Measurements from ENCODE around the gene CTAGE4. TPM values are rescaled to one million over a fixed set of nuclear protein-coding genes. Genes with fewer than 3 reads are reported as not detected.
"Not testable (repeated sequence)": the region's sequence is repeated elsewhere in the genome, so short reads cannot be mapped to it uniquely, and the experiment has no call there.

Gene CTAGE4
- total and polyA plus RNA-seq, 9 of the 15 experiments (the other 6 are each of a cell fraction or from before 2014, with no cell fraction given) = 0.04 to 0.17 (median 0.07) TPM; not detected in 5

DNA sequence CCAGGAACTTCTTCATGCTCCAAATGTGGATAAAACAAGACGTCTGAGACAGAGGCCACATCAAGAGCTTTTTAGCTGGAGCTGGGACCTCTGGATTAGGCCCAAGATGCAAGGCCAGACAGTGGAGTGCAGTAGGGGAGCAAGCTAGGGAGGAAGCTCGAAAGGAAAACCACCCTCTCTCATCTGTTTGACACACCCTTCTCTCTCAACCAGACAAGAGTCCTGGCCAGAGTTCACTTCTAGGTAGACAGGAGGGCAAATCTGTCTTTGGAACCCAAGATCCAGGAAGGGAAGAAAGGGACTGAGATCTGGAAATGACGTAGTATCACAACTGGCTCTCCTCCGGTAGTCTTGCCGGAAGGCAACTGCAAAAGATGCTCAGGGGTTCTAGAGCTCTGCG lies 11.2 kb downstream of the CTAGE4 start:
- H3K27ac ChIP-seq (ENCODE audit: extremely low read depth, low read depth, low read length); DNase-seq (ENCODE audit: extremely low read depth in 1 of 4, low spot score in 3 of 4); intact Hi-C loops (cut with micrococcal nuclease); in situ Hi-C loops (cut with MboI); H4K20me1 ChIP-seq (replicated peaks; ENCODE audit: control insufficient read depth, insufficient read depth, low read length); H3K36me3 ChIP-seq (ENCODE audit: control insufficient read depth, insufficient read depth, low read length); H3K4me3 ChIP-seq; H3K9me3 ChIP-seq (replicated peaks; ENCODE audit: control insufficient read depth, insufficient read depth, low read depth, low read length); POLR2A ChIA-PET; H3K4me1 ChIP-seq (replicated peaks in 1 of 2; ENCODE audit: control insufficient read depth in 2 of 2, insufficient read depth in 2 of 2, low read length in 2 of 2); H3K4me2 ChIP-seq (ENCODE audit: insufficient read depth, low read length); FAIRE-seq; H3K27me3 ChIP-seq (ENCODE audit: control insufficient read depth in 2 of 2, insufficient read depth in 2 of 2, low read length in 2 of 2); CTCF ChIA-PET (ENCODE audit: low intra/inter-chr PET ratio); BruUV-seq (replicated peaks); H2AFZ ChIP-seq (ENCODE audit: low read depth, low read length); H3K9ac ChIP-seq (ENCODE audit: insufficient read depth in 1 of 2, low read depth in 2 of 2, low read length in 2 of 2); ATAC-seq; H3K9me1 ChIP-seq (ENCODE audit: control insufficient read depth, insufficient read depth, low read length); H3K79me2 ChIP-seq (ENCODE audit: control insufficient read depth, insufficient read depth, low read length): not testable (repeated sequence)
- no CpG with 5 or more reads among the region's 6 CpGs for WGBS (ENCODE audit: insufficient coverage, low coverage, missing lambda C conversion rate)

DNA sequence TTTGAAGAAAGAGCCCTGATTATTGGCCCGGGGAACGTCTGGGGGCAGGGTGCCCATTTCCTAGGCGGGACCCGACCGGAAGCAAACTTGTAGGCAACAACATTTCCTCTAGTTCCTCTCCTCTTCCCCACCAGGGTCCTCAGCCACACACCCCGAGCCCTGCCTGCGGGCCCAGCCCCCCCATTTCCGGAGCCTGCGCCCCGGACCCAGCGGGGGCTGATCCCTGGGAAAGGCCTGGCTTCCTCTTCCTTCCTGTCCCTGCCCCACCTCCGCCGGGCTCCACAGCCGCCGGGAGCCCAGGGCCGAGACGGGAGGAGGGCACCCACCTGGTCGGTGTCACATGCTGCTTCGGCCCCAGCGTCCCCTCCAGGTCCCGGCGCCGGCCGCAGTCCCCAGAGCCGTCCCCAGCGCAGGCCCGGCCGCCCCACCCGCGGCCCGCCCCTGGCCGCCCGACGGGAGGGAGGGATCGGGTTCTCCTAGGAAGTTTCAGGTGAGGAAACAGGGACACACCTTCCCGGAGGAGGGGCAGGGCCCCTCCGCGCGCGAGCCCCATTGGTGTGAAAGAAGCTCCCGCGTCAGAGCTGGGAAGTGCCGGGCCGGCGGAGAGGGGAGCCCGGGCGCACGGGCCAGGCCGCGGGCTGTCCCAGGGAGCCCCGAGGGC lies 12.1 kb downstream of the CTAGE4 start, which contains the start of gene ARHGEF35:
TSS of gene ARHGEF35 (minus strand) at position 622 of the 661 bp plus-strand sequence. CDS start 7,450 bp downstream, outside the sequence.
- H4K20me1 ChIP-seq (replicated peaks; ENCODE audit: control insufficient read depth, insufficient read depth, low read length); DNase-seq (ENCODE audit: extremely low read depth in 1 of 4, low spot score in 3 of 4); H3K9ac ChIP-seq (ENCODE audit: insufficient read depth in 1 of 2, low read depth in 2 of 2, low read length in 2 of 2); CTCF ChIA-PET (ENCODE audit: low intra/inter-chr PET ratio); H3K9me3 ChIP-seq (replicated peaks; ENCODE audit: control insufficient read depth, insufficient read depth, low read depth, low read length); H3K36me3 ChIP-seq (ENCODE audit: control insufficient read depth, insufficient read depth, low read length); H3K9me1 ChIP-seq (ENCODE audit: control insufficient read depth, insufficient read depth, low read length); BruUV-seq (replicated peaks); H3K4me2 ChIP-seq (ENCODE audit: insufficient read depth, low read length); H2AFZ ChIP-seq (ENCODE audit: low read depth, low read length); H3K27me3 ChIP-seq (ENCODE audit: control insufficient read depth in 2 of 2, insufficient read depth in 2 of 2, low read length in 2 of 2); FAIRE-seq; H3K27ac ChIP-seq (ENCODE audit: extremely low read depth, low read depth, low read length); intact Hi-C loops (cut with micrococcal nuclease); POLR2A ChIA-PET; H3K4me1 ChIP-seq (replicated peaks in 1 of 2; ENCODE audit: control insufficient read depth in 2 of 2, insufficient read depth in 2 of 2, low read length in 2 of 2); H3K79me2 ChIP-seq (ENCODE audit: control insufficient read depth, insufficient read depth, low read length); H3K4me3 ChIP-seq: not testable (repeated sequence)
- no CpG with 5 or more reads among the region's 51 CpGs for WGBS (ENCODE audit: insufficient coverage, low coverage, missing lambda C conversion rate)
- peak; percentile 46 for ATAC-seq
- in situ Hi-C loops (cut with MboI) = loop anchor here (5.0 kb wide), 1 partner anchor 157 kb away; no protein-coding TSS in a partner anchor

DNA sequence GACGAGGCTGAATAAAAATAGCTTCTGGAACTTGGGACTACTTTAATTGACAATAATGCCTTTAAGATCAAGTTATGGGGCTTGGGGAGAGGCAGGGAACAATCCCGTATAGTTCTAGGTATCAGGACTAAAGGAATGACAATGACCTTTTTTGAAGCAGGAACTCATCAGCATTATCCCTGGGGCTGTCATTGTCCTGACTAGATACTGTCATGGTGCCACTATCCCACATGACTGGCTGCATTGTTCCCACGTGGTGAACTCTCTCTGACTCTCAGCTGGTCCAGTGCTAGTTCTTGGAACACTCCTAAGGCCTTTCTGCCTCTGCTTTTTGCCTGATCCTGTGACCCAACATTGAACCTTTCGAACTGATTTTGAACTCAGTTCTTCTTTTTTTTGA lies 15.7 kb downstream of the CTAGE4 start:
- H3K9me3 ChIP-seq (replicated peaks; ENCODE audit: control insufficient read depth, insufficient read depth, low read depth, low read length); ATAC-seq; H3K9me1 ChIP-seq (ENCODE audit: control insufficient read depth, insufficient read depth, low read length); intact Hi-C loops (cut with micrococcal nuclease); FAIRE-seq; H3K27ac ChIP-seq (ENCODE audit: extremely low read depth, low read depth, low read length); DNase-seq (ENCODE audit: extremely low read depth in 1 of 4, low spot score in 3 of 4); H3K79me2 ChIP-seq (ENCODE audit: control insufficient read depth, insufficient read depth, low read length); H3K27me3 ChIP-seq (ENCODE audit: control insufficient read depth in 2 of 2, insufficient read depth in 2 of 2, low read length in 2 of 2); H3K9ac ChIP-seq (ENCODE audit: insufficient read depth in 1 of 2, low read depth in 2 of 2, low read length in 2 of 2); BruUV-seq (replicated peaks); H4K20me1 ChIP-seq (replicated peaks; ENCODE audit: control insufficient read depth, insufficient read depth, low read length); H3K4me3 ChIP-seq; CTCF ChIA-PET (ENCODE audit: low intra/inter-chr PET ratio); H3K4me1 ChIP-seq (replicated peaks in 1 of 2; ENCODE audit: control insufficient read depth in 2 of 2, insufficient read depth in 2 of 2, low read length in 2 of 2); H2AFZ ChIP-seq (ENCODE audit: low read depth, low read length); POLR2A ChIA-PET; H3K4me2 ChIP-seq (ENCODE audit: insufficient read depth, low read length); H3K36me3 ChIP-seq (ENCODE audit: control insufficient read depth, insufficient read depth, low read length): not testable (repeated sequence)
- in situ Hi-C loops (cut with MboI) = loop anchor here (5.0 kb wide), 1 partner anchor 153 kb away; no protein-coding TSS in a partner anchor
- 0% methylated on average over 3 of the region's 4 CpGs for WGBS (ENCODE audit: insufficient coverage, low coverage, missing lambda C conversion rate)

DNA sequence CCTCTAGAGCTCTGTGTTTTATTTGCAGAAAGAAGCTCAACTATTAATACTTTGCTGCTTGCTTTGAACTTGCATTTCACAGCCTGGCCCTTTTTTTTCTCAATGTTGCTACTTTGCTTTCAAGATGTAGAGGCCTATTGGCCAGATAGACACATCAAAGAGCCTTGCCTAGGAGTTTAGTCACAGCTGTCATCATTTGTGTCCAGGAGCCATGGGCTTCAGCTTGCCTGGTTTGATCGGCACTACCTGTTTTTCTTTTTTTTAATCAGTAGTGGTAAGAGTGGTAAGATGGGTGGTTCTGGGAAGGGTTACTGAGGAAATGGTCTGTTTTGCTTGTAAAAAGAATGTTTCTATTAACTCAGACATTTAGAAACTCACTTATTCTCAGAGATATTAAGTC lies 18.7 kb downstream of the CTAGE4 start:
- H4K20me1 ChIP-seq (replicated peaks; ENCODE audit: control insufficient read depth, insufficient read depth, low read length); intact Hi-C loops (cut with micrococcal nuclease); H3K9me3 ChIP-seq (replicated peaks; ENCODE audit: control insufficient read depth, insufficient read depth, low read depth, low read length); H3K27ac ChIP-seq (ENCODE audit: extremely low read depth, low read depth, low read length); BruUV-seq (replicated peaks); H3K9ac ChIP-seq (ENCODE audit: insufficient read depth in 1 of 2, low read depth in 2 of 2, low read length in 2 of 2); H3K4me1 ChIP-seq (replicated peaks in 1 of 2; ENCODE audit: control insufficient read depth in 2 of 2, insufficient read depth in 2 of 2, low read length in 2 of 2); H2AFZ ChIP-seq (ENCODE audit: low read depth, low read length); H3K4me2 ChIP-seq (ENCODE audit: insufficient read depth, low read length); H3K9me1 ChIP-seq (ENCODE audit: control insufficient read depth, insufficient read depth, low read length); POLR2A ChIA-PET; H3K79me2 ChIP-seq (ENCODE audit: control insufficient read depth, insufficient read depth, low read length); FAIRE-seq; DNase-seq (ENCODE audit: extremely low read depth in 1 of 4, low spot score in 3 of 4); CTCF ChIA-PET (ENCODE audit: low intra/inter-chr PET ratio); H3K36me3 ChIP-seq (ENCODE audit: control insufficient read depth, insufficient read depth, low read length); H3K4me3 ChIP-seq; ATAC-seq; H3K27me3 ChIP-seq (ENCODE audit: control insufficient read depth in 2 of 2, insufficient read depth in 2 of 2, low read length in 2 of 2); in situ Hi-C loops (cut with MboI): not testable (repeated sequence)
- WGBS (ENCODE audit: insufficient coverage, low coverage, missing lambda C conversion rate) = no CpG with 5 or more reads among the region's 1 CpG

Data from K562 (cell line).